GM12872 (cell line): ENCODE measurements around the gene DOCK3.

Experiments
- TF ChIP-seq, protein P1 (sequence below): IDR thresholded peaks from 3 replicates; pipeline ENCODE4 v1.5.1; 2011; ENCODE audit warnings: low read depth, mild to moderate bottlenecking, low read length, moderate library complexity; ENCODE audit not compliant: insufficient read depth

DOCK3 gene

DNA sequence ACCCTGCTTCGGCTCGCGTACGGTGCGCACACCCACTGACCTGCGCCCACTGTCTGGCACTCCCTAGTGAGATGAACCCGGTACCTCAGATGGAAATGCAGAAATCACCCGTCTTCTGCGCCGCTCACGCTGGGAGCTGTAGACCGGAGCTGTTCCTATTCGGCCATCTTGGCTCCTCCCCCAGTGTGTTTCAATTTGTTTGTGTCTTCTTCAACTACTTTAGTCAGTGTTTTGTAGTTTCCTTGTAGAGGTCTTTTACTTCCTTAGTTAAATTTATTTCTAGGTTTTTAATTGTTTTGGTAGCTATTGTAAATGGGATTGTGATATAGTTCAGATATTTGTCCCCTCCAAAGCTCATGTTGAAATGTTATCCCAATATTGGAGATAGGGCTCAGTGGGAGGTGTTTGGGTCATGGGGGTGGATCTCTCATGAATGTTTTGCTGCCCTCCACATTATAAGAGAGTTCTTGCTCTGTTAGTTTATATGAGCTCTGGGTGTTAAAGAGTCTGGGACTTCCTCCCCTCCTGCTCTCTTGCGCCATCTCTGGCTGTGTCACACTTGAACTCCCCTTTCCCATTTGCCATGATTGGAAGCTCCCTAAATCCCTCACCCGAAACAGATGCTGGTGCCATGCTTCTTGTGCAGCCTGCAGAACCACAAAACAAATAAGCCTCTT is 304.4 kb downstream of the DOCK3 start:
- TF ChIP-seq, protein P1, sequence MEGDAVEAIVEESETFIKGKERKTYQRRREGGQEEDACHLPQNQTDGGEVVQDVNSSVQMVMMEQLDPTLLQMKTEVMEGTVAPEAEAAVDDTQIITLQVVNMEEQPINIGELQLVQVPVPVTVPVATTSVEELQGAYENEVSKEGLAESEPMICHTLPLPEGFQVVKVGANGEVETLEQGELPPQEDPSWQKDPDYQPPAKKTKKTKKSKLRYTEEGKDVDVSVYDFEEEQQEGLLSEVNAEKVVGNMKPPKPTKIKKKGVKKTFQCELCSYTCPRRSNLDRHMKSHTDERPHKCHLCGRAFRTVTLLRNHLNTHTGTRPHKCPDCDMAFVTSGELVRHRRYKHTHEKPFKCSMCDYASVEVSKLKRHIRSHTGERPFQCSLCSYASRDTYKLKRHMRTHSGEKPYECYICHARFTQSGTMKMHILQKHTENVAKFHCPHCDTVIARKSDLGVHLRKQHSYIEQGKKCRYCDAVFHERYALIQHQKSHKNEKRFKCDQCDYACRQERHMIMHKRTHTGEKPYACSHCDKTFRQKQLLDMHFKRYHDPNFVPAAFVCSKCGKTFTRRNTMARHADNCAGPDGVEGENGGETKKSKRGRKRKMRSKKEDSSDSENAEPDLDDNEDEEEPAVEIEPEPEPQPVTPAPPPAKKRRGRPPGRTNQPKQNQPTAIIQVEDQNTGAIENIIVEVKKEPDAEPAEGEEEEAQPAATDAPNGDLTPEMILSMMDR, result peak; percentile 27; the same call in 1 of the 3 replicates

DNA sequence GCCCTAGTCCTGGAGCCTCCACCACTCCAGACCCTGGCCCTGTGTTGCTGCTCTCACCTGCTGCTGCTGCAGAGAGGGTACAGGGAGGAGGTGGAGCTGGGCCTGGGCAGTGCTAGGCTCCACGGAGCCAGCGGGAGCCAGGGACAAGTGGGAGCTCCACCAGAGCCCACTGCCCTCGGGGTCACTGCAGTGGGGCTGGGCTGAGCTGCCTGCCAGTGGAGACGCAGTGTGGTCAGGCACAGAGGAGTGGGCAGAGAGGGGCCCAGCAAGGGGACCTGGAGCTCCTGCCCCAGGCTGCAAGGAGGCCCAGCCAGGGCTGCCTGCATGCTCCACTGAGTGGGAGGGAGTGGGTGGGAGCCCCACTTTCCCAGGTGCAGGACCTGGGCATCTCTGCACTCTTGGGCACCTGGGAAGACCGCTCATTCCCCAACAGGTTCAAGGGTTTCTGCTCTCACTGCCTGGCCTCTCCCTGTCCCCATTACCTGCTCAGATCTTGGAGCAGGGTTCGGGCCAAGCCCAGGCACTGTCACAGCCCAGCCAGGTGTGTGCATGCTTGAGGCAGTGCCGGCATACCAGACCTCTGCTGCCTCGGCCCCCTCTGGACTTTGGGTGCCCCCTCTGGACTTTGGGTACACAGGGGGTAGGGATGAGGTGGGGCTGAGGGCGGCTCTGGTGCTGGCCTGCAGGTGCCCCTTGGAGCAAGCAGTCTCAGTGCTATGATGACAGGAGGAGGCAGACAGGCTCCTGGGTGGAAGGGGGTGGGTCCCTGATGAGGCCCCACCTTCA is 308.0 kb downstream of the DOCK3 start:
- TF ChIP-seq, protein P1, result no peak

DNA sequence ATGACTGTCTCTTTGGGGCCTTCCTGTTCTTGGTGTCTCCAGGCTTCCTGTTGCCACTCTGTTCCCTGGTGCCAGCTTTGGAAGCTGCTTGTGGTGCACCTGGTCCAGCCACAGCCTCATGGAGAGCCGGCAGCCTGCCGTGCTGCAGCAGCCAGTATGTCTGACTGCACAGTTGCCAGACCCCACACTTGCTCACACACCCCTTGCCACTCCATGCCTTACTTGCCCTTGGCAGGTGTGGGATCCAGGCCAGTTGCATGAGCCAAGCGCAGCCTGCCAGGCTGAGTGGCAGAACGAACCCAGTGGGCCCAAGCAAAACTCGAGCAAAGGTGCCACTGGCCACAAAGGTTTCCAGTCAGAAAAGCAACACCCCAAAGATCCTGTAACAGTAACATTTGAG is 309.2 kb downstream of the DOCK3 start:
- TF ChIP-seq, protein P1, result no peak

DNA sequence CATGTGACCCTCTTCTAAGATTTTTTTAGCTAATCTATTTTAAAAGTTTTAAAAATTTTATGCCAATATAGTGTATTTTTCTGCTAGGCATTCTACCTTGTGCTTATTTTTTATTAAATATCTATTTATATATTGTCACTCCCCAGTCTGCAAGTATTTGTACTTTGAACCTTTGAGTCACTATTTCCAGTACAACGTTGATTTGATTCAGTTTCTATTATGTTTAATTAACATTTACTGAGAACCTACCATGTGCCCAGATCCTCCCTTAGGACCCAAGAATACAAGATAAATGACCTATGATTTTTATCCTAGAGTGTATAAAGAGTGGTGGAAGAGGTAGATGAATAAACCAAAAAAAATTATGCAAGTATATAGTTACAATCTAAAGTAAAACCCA is 311.2 kb downstream of the DOCK3 start:
- TF ChIP-seq, protein P1, result no peak

DNA sequence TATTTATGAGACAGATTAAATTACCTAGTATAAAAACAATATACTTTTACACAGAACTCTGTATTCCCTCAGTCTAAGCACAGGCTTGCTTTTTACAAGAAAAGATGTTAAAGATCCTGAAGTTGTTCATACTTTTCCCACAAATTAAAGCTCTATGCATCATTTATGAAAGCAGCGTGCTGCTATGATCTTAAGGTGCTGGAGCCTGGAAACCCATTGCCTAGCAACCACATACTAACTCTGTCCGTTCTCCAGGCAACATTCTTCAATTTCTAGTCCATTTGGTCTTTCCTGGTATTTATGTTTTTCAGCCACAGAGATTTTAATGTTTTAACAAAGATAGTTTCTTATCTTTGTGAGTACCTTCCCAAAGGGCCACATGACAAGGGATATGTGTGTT is 312.0 kb downstream of the DOCK3 start:
- TF ChIP-seq, protein P1, result no peak

DNA sequence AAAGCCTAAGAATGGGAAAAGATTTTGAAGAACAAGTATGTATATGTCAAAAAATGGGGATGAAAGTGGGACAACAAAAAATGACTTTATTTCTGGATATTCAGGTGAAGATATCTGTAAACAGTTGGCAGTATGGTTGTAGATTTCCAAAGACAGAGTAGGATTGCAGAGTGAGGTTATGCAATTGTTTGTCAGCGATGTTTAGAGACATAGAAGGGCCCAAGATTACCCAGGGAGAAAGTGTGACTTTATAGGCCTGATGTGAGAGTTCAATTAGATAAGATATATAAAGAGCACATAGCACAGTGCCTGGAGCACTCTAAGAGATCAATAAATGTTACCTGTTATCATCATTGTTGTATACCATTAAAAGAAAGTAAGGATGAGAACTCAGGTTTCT is 319.8 kb downstream of the DOCK3 start:
- TF ChIP-seq, protein P1, result no peak

DNA sequence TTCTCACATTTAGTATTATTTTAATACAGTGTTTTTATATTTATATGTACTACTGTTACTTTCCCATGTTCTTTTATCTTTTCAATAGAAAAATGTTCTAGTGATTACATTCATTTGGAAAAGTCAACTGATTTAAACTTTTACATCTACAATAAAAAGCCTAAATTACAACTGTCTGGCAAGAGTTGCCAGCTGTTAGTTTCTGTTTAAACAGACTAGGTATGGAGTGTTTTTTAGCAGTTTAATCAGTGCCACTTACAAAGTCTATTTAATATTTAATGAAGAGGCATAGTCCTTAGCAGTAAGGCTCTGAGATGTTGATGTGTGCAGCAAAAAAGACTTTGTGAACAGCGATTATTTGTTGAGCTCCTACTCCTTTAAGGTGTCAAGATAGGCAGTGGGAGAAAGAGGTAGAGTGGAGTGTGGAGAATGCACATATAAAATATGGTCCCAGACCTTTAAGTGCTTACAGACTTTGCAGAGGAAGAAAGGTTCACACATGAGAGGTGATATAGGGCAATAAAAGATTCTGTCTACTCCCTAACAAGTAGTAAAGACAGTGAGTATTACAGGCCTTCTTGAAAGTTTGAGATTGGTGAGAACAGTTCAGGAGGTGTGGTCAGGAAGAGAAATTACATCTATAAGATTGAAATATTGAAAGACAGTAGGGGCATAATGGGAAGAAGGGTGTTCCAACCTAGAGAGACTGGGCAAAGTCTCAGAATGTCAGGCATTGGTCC is 320.5 kb downstream of the DOCK3 start:
- TF ChIP-seq, protein P1, result no peak
